K562 (cell line): Measurements from ENCODE around the gene SRSF5. TPM values are rescaled to one million over a fixed set of nuclear protein-coding genes. Genes with fewer than 3 reads are reported as not detected.

Source experiments
- ATAC-seq: fragments of 200-7000 bp; cut with Tn5 transposase; 3 replicates; pipeline ENCODE4 v1.9.1; 2020; ENCODE audit warnings: moderate library complexity
- BruUV-seq: library from RNA; stranded (reverse); fragments of 400-500 nt; replicated peaks from 2 replicates; lab custom pipeline; 2021; lab: Mats Ljungman, UMichigan
- CTCF ChIA-PET: fragments of 300-600 bp; formaldehyde crosslinking; extraction: SDS; loops from one replicate; lab custom pipeline; 2021; ENCODE audit warnings: low intra/inter-chr PET ratio; lab: Yijun Ruan, JAX
- POLR2A ChIA-PET: fragments of 300-600, 350-650 bp; sonication (Branson Sonifier 250); formaldehyde crosslinking; extraction: SDS; loops from one replicate; lab custom pipeline; 2021; ENCODE audit warnings: antibody characterized with exemption, inconsistent platforms; lab: Yijun Ruan, JAX
- DNase-seq, 4 experiments: peaks; one replicate each; pipeline versions ENCODE4 v3.0.0 to v3.0.0-alpha.2; 2011 to 2018; ENCODE audit warnings: low spot score in 3 of 4, mixed read lengths in 3 of 4; ENCODE audit errors: extremely low read depth in 1 of 4
- FAIRE-seq: peaks from 2 replicates; lab custom pipeline; 2011; peaks lifted over from hg19 to GRCh38; lab: Jason Lieb, UNC
- H2AFZ ChIP-seq: 2 replicates; pipeline ENCODE4 v1.6.0; 2011; ENCODE audit warnings: low read depth, low read length, control low read depth, inconsistent platforms
- H3K27ac ChIP-seq: fragments of 200-600 bp; 3 replicates; pipeline ENCODE4 v1.8.0; 2011; ENCODE audit warnings: low read depth, mild to moderate bottlenecking, control low read depth, inconsistent platforms, low read length, moderate library complexity, mixed read lengths; ENCODE audit errors: extremely low read depth
- H3K27me3 ChIP-seq, 2 experiments: fragments of 300-600 bp in 1 of 2; 2 replicates in 1 of 2; 3 replicates in 1 of 2; pipeline versions ENCODE4 v1.6.0 to v1.8.0; 2011; ENCODE audit warnings: inconsistent platforms in 2 of 2, low read length in 2 of 2, mild to moderate bottlenecking in 1 of 2, mixed read lengths in 1 of 2, moderate library complexity in 1 of 2; ENCODE audit not compliant: control insufficient read depth in 2 of 2, insufficient read depth in 2 of 2
- H3K36me3 ChIP-seq: fragments of 300-600 bp; 3 replicates; pipeline ENCODE4 v1.8.0; 2011; ENCODE audit warnings: mild to moderate bottlenecking, low read length, inconsistent platforms; ENCODE audit not compliant: control insufficient read depth, insufficient read depth
- H3K4me1 ChIP-seq, 2 experiments: fragments of 200-600 bp in 1 of 2; replicated peaks in 1 of 2; 2 replicates in 1 of 2; 3 replicates in 1 of 2; pipeline versions ENCODE4 v1.5.1 to v1.8.0; 2011; ENCODE audit warnings: inconsistent platforms in 2 of 2, low read length in 2 of 2, mild to moderate bottlenecking in 1 of 2, mixed read lengths in 1 of 2, moderate library complexity in 1 of 2; ENCODE audit not compliant: control insufficient read depth in 2 of 2, insufficient read depth in 2 of 2
- H3K4me2 ChIP-seq: 2 replicates; pipeline ENCODE4 v1.6.1; 2011; ENCODE audit warnings: low read length, control low read depth, inconsistent platforms, mixed read lengths; ENCODE audit not compliant: insufficient read depth
- H3K4me3 ChIP-seq: fragments of 200-600 bp; sonication (generic), shearing (Covaris generic); 2 replicates; pipeline ENCODE4 v1.5.1; 2016; ENCODE audit warnings: control low read depth, inconsistent platforms
- H3K79me2 ChIP-seq: fragments of 200-600 bp; 3 replicates; pipeline ENCODE4 v1.8.0; 2011; ENCODE audit warnings: low read length, inconsistent platforms; ENCODE audit not compliant: control insufficient read depth, insufficient read depth
- H3K9ac ChIP-seq, 2 experiments: 2 replicates each; pipeline versions ENCODE4 v1.6.0 to v1.6.1; 2011; ENCODE audit warnings: low read depth in 2 of 2, low read length in 2 of 2, control low read depth in 1 of 2, inconsistent platforms in 1 of 2, mild to moderate bottlenecking in 1 of 2, mixed read lengths in 1 of 2; ENCODE audit not compliant: insufficient read depth in 1 of 2
- H3K9me1 ChIP-seq: one replicate; pipeline ENCODE4 v1.6.0; 2011; ENCODE audit warnings: inconsistent platforms, mild to moderate bottlenecking, low read length, moderate library complexity; ENCODE audit not compliant: control insufficient read depth, insufficient read depth
- H3K9me3 ChIP-seq: replicated peaks from 2 replicates; pipeline ENCODE4 v1.5.1; 2011; ENCODE audit warnings: low read depth, low read length, inconsistent platforms; ENCODE audit not compliant: control insufficient read depth, insufficient read depth
- H4K20me1 ChIP-seq: replicated peaks from 2 replicates; pipeline ENCODE4 v1.6.1; 2011; ENCODE audit warnings: low read length, inconsistent platforms, mixed read lengths; ENCODE audit not compliant: control insufficient read depth, insufficient read depth
- EGR1 ChIP-seq: fragments of 450-650 bp; conservative IDR thresholded peaks from 2 replicates; pipeline ENCODE4 v1.6.1; 2017; ENCODE audit warnings: mild to moderate bottlenecking
- MCM3 ChIP-seq: fragments of 450-650 bp; IDR thresholded peaks from 2 replicates; pipeline ENCODE4 v1.6.1; 2016
- NCOA4 ChIP-seq: fragments of 450-650 bp; IDR thresholded peaks from 2 replicates; pipeline ENCODE4 v1.6.1; 2018; ENCODE audit warnings: mild to moderate bottlenecking; ENCODE audit not compliant: partially characterized antibody
- TRIM28 ChIP-seq: fragments of 450-650 bp; IDR thresholded peaks from 2 replicates; pipeline ENCODE4 v1.6.1; 2017
- WGBS: fragments of 100-300 bp; shearing (Covaris generic); methylation state at CpG from one replicate; pipeline ENCODE4 v1.1.6; 2016; ENCODE audit warnings: low coverage, mixed read lengths; ENCODE audit not compliant: insufficient coverage; ENCODE audit errors: missing lambda C conversion rate; 5-methylcytosine and 5-hydroxymethylcytosine counted together
- in situ Hi-C: fragments of 300-500 bp; cut with MboI; formaldehyde crosslinking; loops from 4 replicates; pipeline ENCODE4 v1.15.0; 2018; ENCODE audit warnings: inconsistent platforms, mixed read lengths
- intact Hi-C: fragments of 100-400 bp; cut with micrococcal nuclease; formaldehyde crosslinking; loops from 2 replicates; pipeline ENCODE4 v1.14.2; 2022
- polyA plus RNA-seq, 8 experiments: library from polyadenylated mRNA; depleted of rRNA in 4 of 8; stranded (reverse) in 5 of 8; unstranded in 3 of 8; fragments of >200 nt; fragmentation: Nextera tagmentation in 2 of 8; fragmentation: Illumina TruSeq in 1 of 8; extraction: Ambion mirVana in 2 of 8; extraction: Trizol in 1 of 8; gene quantifications; 2 replicates each; pipeline versions ENCODE4 v1.2.1 to v1.2.3, GENCODE V29; 2011 to 2014; ENCODE audit warnings: inconsistent platforms in 1 of 8, missing spikeins in 1 of 8
- total RNA-seq, 7 experiments: library from RNA; depleted of rRNA in 6 of 7; stranded (reverse); fragments of >200 nt in 6 of 7; fragmentation: Illumina TruSeq in 2 of 7; extraction: Trizol in 2 of 7; gene quantifications; 2 replicates each; pipeline versions ENCODE4 v1.2.1 to v1.2.3, GENCODE V29; 2011 to 2021; ENCODE audit warnings: low replicate concordance in 1 of 7
- TF ChIP-seq, protein P1 (sequence below): fragments of 250-450 bp; sonication (Bioruptor Pico); IDR thresholded peaks from 2 replicates; pipeline ENCODE4 v1.8.0; 2022; ENCODE audit warnings: inconsistent platforms
- TF ChIP-seq, protein P2 (sequence below): fragments of 250-450 bp; sonication (Bioruptor Pico); IDR thresholded peaks from 2 replicates; pipeline ENCODE4 v1.5.0; 2020; ENCODE audit warnings: mild to moderate bottlenecking, borderline replicate concordance
- TF ChIP-seq, protein P3 (sequence below): fragments of 450-650 bp; IDR thresholded peaks from 2 replicates; pipeline ENCODE4 v1.6.1; 2017; ENCODE audit warnings: antibody characterized with exemption
- TF ChIP-seq, protein P4 (sequence below): fragments of 250-450 bp; sonication (Bioruptor Pico); IDR thresholded peaks from 2 replicates; pipeline ENCODE4 v1.5.0; 2022; ENCODE audit warnings: mild to moderate bottlenecking

The SRSF5 gene
- total and polyA plus RNA-seq, 9 of the 15 experiments (the other 6 are each of a cell fraction or from before 2014, with no cell fraction given): 108 to 460 (median 212) TPM

DNA sequence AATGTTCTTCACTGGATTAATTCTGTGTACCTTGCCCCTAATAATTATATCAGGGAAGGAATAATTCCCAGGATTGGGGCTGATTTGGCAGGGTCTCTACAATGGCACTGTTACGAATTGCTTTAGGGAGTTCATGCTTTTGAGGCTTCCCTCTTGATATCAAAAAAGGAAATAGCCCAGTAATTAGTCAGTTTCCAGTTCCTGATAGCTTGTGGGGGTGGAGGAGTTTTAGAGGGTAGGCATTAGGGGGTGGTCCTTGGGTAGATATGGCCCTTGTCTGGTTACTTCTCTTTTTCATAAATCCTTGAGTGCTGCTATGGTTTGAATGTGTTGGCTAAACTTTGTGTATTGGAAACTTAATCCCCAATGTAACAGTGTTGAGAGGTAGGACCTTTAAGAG, 6.1 kb upstream of the SRSF5 start (continued):
- TF ChIP-seq NCOA4 (no peak), EGR1 (no peak), MCM3 (no peak), TRIM28 (no peak)
- TF ChIP-seq, protein P1, sequence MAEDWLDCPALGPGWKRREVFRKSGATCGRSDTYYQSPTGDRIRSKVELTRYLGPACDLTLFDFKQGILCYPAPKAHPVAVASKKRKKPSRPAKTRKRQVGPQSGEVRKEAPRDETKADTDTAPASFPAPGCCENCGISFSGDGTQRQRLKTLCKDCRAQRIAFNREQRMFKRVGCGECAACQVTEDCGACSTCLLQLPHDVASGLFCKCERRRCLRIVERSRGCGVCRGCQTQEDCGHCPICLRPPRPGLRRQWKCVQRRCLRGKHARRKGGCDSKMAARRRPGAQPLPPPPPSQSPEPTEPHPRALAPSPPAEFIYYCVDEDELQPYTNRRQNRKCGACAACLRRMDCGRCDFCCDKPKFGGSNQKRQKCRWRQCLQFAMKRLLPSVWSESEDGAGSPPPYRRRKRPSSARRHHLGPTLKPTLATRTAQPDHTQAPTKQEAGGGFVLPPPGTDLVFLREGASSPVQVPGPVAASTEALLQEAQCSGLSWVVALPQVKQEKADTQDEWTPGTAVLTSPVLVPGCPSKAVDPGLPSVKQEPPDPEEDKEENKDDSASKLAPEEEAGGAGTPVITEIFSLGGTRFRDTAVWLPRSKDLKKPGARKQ: no peak
- TF ChIP-seq, protein P2, sequence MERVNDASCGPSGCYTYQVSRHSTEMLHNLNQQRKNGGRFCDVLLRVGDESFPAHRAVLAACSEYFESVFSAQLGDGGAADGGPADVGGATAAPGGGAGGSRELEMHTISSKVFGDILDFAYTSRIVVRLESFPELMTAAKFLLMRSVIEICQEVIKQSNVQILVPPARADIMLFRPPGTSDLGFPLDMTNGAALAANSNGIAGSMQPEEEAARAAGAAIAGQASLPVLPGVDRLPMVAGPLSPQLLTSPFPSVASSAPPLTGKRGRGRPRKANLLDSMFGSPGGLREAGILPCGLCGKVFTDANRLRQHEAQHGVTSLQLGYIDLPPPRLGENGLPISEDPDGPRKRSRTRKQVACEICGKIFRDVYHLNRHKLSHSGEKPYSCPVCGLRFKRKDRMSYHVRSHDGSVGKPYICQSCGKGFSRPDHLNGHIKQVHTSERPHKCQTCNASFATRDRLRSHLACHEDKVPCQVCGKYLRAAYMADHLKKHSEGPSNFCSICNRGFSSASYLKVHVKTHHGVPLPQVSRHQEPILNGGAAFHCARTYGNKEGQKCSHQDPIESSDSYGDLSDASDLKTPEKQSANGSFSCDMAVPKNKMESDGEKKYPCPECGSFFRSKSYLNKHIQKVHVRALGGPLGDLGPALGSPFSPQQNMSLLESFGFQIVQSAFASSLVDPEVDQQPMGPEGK (CRISPR knock-in tag): no peak

DNA sequence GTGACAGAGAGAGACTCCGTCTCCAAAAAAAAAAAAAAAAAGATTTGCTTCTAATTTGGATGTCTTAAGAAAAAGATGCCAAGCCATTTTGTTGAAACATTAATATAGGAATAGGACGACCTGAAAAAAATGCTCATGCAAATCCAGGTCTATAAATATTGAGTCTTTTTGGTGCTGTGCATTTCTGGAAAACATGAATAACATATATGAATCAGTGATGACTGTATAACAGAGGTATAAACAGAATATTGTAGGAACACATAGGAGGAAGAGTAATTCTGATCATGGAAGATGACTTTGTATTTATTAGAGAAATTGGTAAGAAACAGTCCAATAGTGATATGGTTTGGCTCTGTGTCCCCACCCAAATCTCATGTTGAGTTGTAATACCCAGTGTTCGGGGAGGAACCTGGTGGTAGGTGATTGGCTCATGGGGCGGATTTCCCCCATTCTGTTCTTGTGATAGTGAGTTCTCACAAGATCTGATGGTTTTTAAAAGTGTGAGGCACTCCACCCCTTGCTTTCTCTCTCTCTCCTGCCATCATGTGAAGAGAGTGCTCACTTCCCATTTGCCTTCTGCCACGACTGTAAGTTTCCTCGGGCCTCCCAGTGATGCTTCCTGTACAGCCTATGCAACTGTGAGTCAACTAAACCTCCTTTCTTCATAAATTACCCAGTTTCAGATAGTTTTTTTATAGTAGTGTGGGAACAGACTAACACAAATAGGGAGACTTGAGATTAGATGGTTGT, 3.0 kb upstream of the SRSF5 start:
- TF ChIP-seq, protein P3, sequence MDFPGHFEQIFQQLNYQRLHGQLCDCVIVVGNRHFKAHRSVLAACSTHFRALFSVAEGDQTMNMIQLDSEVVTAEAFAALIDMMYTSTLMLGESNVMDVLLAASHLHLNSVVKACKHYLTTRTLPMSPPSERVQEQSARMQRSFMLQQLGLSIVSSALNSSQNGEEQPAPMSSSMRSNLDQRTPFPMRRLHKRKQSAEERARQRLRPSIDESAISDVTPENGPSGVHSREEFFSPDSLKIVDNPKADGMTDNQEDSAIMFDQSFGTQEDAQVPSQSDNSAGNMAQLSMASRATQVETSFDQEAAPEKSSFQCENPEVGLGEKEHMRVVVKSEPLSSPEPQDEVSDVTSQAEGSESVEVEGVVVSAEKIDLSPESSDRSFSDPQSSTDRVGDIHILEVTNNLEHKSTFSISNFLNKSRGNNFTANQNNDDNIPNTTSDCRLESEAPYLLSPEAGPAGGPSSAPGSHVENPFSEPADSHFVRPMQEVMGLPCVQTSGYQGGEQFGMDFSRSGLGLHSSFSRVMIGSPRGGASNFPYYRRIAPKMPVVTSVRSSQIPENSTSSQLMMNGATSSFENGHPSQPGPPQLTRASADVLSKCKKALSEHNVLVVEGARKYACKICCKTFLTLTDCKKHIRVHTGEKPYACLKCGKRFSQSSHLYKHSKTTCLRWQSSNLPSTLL: no peak
- TF ChIP-seq, protein P4, sequence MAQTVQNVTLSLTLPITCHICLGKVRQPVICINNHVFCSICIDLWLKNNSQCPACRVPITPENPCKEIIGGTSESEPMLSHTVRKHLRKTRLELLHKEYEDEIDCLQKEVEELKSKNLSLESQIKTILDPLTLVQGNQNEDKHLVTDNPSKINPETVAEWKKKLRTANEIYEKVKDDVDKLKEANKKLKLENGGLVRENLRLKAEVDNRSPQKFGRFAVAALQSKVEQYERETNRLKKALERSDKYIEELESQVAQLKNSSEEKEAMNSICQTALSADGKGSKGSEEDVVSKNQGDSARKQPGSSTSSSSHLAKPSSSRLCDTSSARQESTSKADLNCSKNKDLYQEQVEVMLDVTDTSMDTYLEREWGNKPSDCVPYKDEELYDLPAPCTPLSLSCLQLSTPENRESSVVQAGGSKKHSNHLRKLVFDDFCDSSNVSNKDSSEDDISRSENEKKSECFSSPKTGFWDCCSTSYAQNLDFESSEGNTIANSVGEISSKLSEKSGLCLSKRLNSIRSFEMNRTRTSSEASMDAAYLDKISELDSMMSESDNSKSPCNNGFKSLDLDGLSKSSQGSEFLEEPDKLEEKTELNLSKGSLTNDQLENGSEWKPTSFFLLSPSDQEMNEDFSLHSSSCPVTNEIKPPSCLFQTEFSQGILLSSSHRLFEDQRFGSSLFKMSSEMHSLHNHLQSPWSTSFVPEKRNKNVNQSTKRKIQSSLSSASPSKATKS (CRISPR knock-in tag): no peak
- TF ChIP-seq, all 486 proteins: peak for 0
- ChIA-PET CTCF (interaction anchor here (0.6 kb wide), 1 partner anchor 229 kb away, joined by 3 read pairs; no protein-coding TSS in a partner anchor), POLR2A (no interaction called here)
- 50% methylated on average over 4 of the region's 6 CpGs for WGBS
- intact Hi-C loops: no loop called here
- H3K9me3 ChIP-seq: 0 out of 2 replicates have a peak, but pooled peaks cover 2% of the 10 kb centered on the region
- 0 out of 2 replicates have a peak overlapping the region, but pooled peaks have one; percentile 32 for H2AFZ ChIP-seq
- no peak overlapping the region for H3K4me3 ChIP-seq
- H3K4me2 ChIP-seq: no peak overlapping the region
- H3K9me1 ChIP-seq: peaks cover 6% of the 10 kb centered on the region
- DNase-seq: no peak
- in situ Hi-C loops: no loop called here
- H4K20me1 ChIP-seq: peaks cover 18% of the 10 kb centered on the region
- H3K4me1 ChIP-seq: peaks cover 8 to 12% of the 10 kb centered on the region in 2 experiments; a peak in 4 of 5 replicates
- no TSS peak for BruUV-seq
- FAIRE-seq: no peak
- H3K9ac ChIP-seq: no peak overlapping the region
- H3K27me3 ChIP-seq: no peaks in the 10 kb centered on the region
- ATAC-seq: no peak
- peaks cover 13% of the 10 kb centered on the region for H3K36me3 ChIP-seq
- H3K27ac ChIP-seq: no peak overlapping the region
- peaks cover 21% of the 10 kb centered on the region for H3K79me2 ChIP-seq
